HepG2 (cell line): ENCODE data around the gene SUPV3L1. TPM values are rescaled to one million over a fixed set of nuclear protein-coding genes. Genes with fewer than 3 reads are reported as not detected.

Experiments
- ATAC-seq: fragments of 200-7000 bp; cut with Tn5 transposase; 3 replicates; pipeline ENCODE4 v1.9.1; 2020; ENCODE audit warnings: mild to moderate bottlenecking, moderate library complexity
- BruUV-seq: library from RNA; stranded (reverse); fragments of 400-500 nt; replicated peaks from 2 replicates; lab custom pipeline; 2021; lab: Mats Ljungman, UMichigan
- CTCF ChIA-PET: fragments of 300-600 bp; formaldehyde crosslinking; extraction: SDS; loops from one replicate; lab custom pipeline; 2021; ENCODE audit warnings: low total read pairs, inconsistent platforms, low intra/inter-chr PET ratio; lab: Yijun Ruan, JAX
- POLR2A ChIA-PET: fragments of 350-600 bp; sonication (Branson Sonifier 250); formaldehyde crosslinking; loops from one replicate; lab custom pipeline; 2020; ENCODE audit warnings: antibody characterized with exemption, inconsistent platforms; lab: Yijun Ruan, JAX
- DNase-seq: peaks from one replicate; pipeline ENCODE4 v3.0.0-alpha.2; 2015; ENCODE audit warnings: low spot score
- FAIRE-seq: peaks from 3 replicates; lab custom pipeline; 2011; peaks lifted over from hg19 to GRCh38; lab: Jason Lieb, UNC
- H2AFZ ChIP-seq: one replicate; pipeline ENCODE4 v1.6.1; 2011; ENCODE audit warnings: low read length, inconsistent platforms
- H3K27ac ChIP-seq: fragments of 300-600 bp; 3 replicates; pipeline ENCODE4 v1.8.0; 2011; ENCODE audit warnings: mixed run types, mild to moderate bottlenecking, mixed read lengths, low read length, inconsistent platforms; ENCODE audit not compliant: insufficient read depth; ENCODE audit errors: extremely low read length
- H3K27me3 ChIP-seq, 2 experiments: fragments of 200-600 bp in 1 of 2; 2 replicates in 1 of 2; 3 replicates in 1 of 2; pipeline versions ENCODE4 v1.6.0 to v1.8.0; 2011; ENCODE audit warnings: low read length in 2 of 2, mild to moderate bottlenecking in 2 of 2, moderate library complexity in 2 of 2, inconsistent platforms in 1 of 2; ENCODE audit not compliant: insufficient read depth in 2 of 2, control insufficient read depth in 1 of 2
- H3K36me3 ChIP-seq, 2 experiments: fragments of 200-600 bp in 1 of 2; replicated peaks in 1 of 2; 2 replicates in 1 of 2; 3 replicates in 1 of 2; pipeline versions ENCODE4 v1.5.1 to v1.8.0; 2011; ENCODE audit warnings: low read length in 2 of 2, inconsistent platforms in 1 of 2; ENCODE audit not compliant: insufficient read depth in 2 of 2, control insufficient read depth in 1 of 2
- H3K4me1 ChIP-seq: 2 replicates; pipeline ENCODE4 v1.5.1; 2012; ENCODE audit warnings: low read length, inconsistent platforms; ENCODE audit not compliant: insufficient read depth
- H3K4me2 ChIP-seq: 2 replicates; pipeline ENCODE4 v1.6.0; 2011; ENCODE audit warnings: low read depth, low read length, inconsistent platforms
- H3K4me3 ChIP-seq, 3 experiments: fragments of 200-600 bp in 1 of 3; sonication (generic), shearing (Covaris generic) in 1 of 3; replicated peaks in 1 of 3; 2 replicates each; pipeline ENCODE4 v1.5.1; 2011 to 2016; ENCODE audit warnings: low read length in 3 of 3, inconsistent platforms in 2 of 3, low read depth in 2 of 3, mild to moderate bottlenecking in 2 of 3, control low read depth in 1 of 3, mixed read lengths in 1 of 3; ENCODE audit not compliant: insufficient read depth in 1 of 3
- H3K79me2 ChIP-seq: one replicate; pipeline ENCODE4 v1.6.1; 2011; ENCODE audit warnings: low read length, inconsistent platforms; ENCODE audit not compliant: insufficient read depth
- H3K9ac ChIP-seq: 2 replicates; pipeline ENCODE4 v1.6.0; 2011; ENCODE audit warnings: mild to moderate bottlenecking, low read depth, low read length, inconsistent platforms; ENCODE audit not compliant: insufficient read depth
- H3K9me3 ChIP-seq: 2 replicates; pipeline ENCODE4 v1.5.1; 2012; ENCODE audit warnings: mild to moderate bottlenecking, low read length
- H4K20me1 ChIP-seq: 2 replicates; pipeline ENCODE4 v1.6.0; 2011; ENCODE audit warnings: inconsistent platforms, mild to moderate bottlenecking, low read length, moderate library complexity; ENCODE audit not compliant: insufficient read depth
- ATM ChIP-seq: fragments of 450-650 bp; IDR thresholded peaks from 2 replicates; pipeline ENCODE4 v1.7.1; 2017; ENCODE audit warnings: mild to moderate bottlenecking, borderline replicate concordance
- HMG20A ChIP-seq: IDR thresholded peaks from 2 replicates; pipeline ENCODE4 v1.6.1; 2016; ENCODE audit warnings: borderline replicate concordance
- HNRNPL ChIP-seq: fragments of 200-400 bp; formaldehyde crosslinking; IDR thresholded peaks from 2 replicates; pipeline ENCODE4 v1.6.1; 2017; ENCODE audit warnings: mild to moderate bottlenecking, low read depth, low read length
- ISL2 ChIP-seq: sonication (generic); formaldehyde crosslinking; IDR thresholded peaks from 2 replicates; pipeline ENCODE4 v1.5.0; 2020; ENCODE audit warnings: missing genetic modification reagents
- MEF2D ChIP-seq: sonication (generic); formaldehyde crosslinking; IDR thresholded peaks from 2 replicates; pipeline ENCODE4 v1.5.1; 2020; ENCODE audit warnings: mild to moderate bottlenecking, missing genetic modification reagents
- SMAD9 ChIP-seq: sonication (generic); formaldehyde crosslinking; IDR thresholded peaks from 2 replicates; pipeline ENCODE4 v1.5.1; 2020; ENCODE audit warnings: mild to moderate bottlenecking, missing genetic modification reagents
- TCF7 ChIP-seq: sonication (generic); IDR thresholded peaks from 2 replicates; pipeline ENCODE4 v1.6.1; 2016; ENCODE audit warnings: antibody characterized with exemption, low read depth
- THAP11 ChIP-seq: IDR thresholded peaks from 2 replicates; pipeline ENCODE4 v1.6.1; 2016; ENCODE audit warnings: missing biosample characterization, missing genetic modification reagents
- U2AF1 ChIP-seq: fragments of 200-400 bp; formaldehyde crosslinking; optimal IDR thresholded peaks from 2 replicates; pipeline ENCODE3; 2017; ENCODE audit warnings: mild to moderate bottlenecking, low read depth, low read length
- XRCC5 ChIP-seq: fragments of 200-400 bp; formaldehyde crosslinking; optimal IDR thresholded peaks from 2 replicates; pipeline ENCODE3; 2017; ENCODE audit warnings: mild to moderate bottlenecking, low read length
- ZC3H4 ChIP-seq: sonication (generic); formaldehyde crosslinking; IDR thresholded peaks from 2 replicates; pipeline ENCODE4 v1.4.0; 2020; ENCODE audit warnings: missing genetic modification reagents, borderline replicate concordance
- ZNF431 ChIP-seq: sonication (generic); formaldehyde crosslinking; IDR thresholded peaks from 2 replicates; pipeline ENCODE4 v1.9.0; 2022; ENCODE audit warnings: missing genetic modification reagents, low read depth, mild to moderate bottlenecking, borderline replicate concordance
- WGBS: methylation state at CpG from one replicate; pipeline ENCODE4 v1.1.6; 2017; ENCODE audit warnings: low lambda C conversion rate; 5-methylcytosine and 5-hydroxymethylcytosine counted together
- in situ Hi-C: cut with HindIII; loops from 2 replicates; pipeline ENCODE4 v1.10.0; 2017; ENCODE audit warnings: low pct_unique_long_range_greater_than_20kb; ENCODE audit not compliant: extremely low pct_ligation_motif_present
- intact Hi-C: fragments of 100-400 bp; cut with micrococcal nuclease; formaldehyde crosslinking; loops from one replicate; pipeline ENCODE4 v1.10.0; 2022; ENCODE audit not compliant: unreplicated experiment
- polyA plus RNA-seq, 8 experiments: library from polyadenylated mRNA; depleted of rRNA in 3 of 8; stranded (reverse) in 7 of 8; unstranded in 1 of 8; fragments of >200 nt; fragmentation: Illumina TruSeq in 4 of 8; extraction: Trizol in 4 of 8; gene quantifications; 2 replicates each; pipeline versions ENCODE4 v1.2.1 to v1.2.3, GENCODE V29; 2011 to 2016; ENCODE audit warnings: low read depth in 4 of 8, missing spikeins in 1 of 8, mixed read lengths in 1 of 8; ENCODE audit not compliant: insufficient read depth in 1 of 8
- total RNA-seq, 5 experiments: library from RNA; depleted of rRNA; stranded (reverse); fragments of >200 nt; fragmentation: Illumina TruSeq; extraction: Trizol; gene quantifications; 2 replicates each; pipeline ENCODE4 v1.2.3, GENCODE V29; 2016; ENCODE audit warnings: low read depth in 1 of 5
- TF ChIP-seq, protein P1 (sequence below): sonication (generic); formaldehyde crosslinking; IDR thresholded peaks from 2 replicates; pipeline ENCODE4 v1.5.0; 2020; ENCODE audit warnings: mild to moderate bottlenecking, missing genetic modification reagents, borderline replicate concordance

SUPV3L1 gene
- total and polyA plus RNA-seq, 2 of the 13 experiments (the other 11 are each of a cell fraction or from before 2014, with no cell fraction given), result 28.8 to 45.7 TPM

DNA sequence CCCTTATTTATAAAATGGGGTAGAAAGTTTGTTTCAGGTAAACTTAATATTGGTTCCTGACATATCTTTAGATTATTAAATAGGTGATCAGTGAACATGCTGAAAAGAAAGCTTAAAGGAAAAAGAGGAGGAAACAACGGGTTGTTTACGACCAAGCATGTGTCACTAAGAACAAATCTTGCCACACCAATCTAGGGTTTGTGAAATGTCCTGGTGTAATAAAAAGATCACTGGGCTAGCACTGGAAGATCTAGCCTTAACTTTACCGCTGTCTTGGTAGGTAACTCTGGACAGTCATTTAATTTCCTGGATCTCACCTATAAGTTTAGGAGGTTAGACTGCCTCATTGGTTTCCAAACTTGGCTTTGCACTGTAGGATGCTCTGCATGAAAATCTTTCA lies 37.1 kb upstream of the SUPV3L1 start:
- Histone ChIP-seq H3K79me2 (peaks cover 57% of the 10 kb centered on the region), H3K9ac (no peak overlapping the region), H3K27me3 (no peaks in the 10 kb centered on the region), H3K4me1 (peaks cover 10% of the 10 kb centered on the region), H3K9me3 (no peaks in the 10 kb centered on the region), H4K20me1 (peaks cover 3% of the 10 kb centered on the region; the same call in 1 of the 2 replicates), H3K36me3 (peaks cover 0 to 1% of the 10 kb centered on the region in 2 experiments; a peak in 1 of 5 replicates), H3K4me2 (no peak overlapping the region), H3K4me3 (no peak overlapping the region), H2AFZ (no peak overlapping the region), H3K27ac (no peak overlapping the region)
- FAIRE-seq (no peak), DNase-seq (no peak), ATAC-seq (no peak)
- intact Hi-C loops, result no loop called here
- POLR2A ChIA-PET, result no interaction called here
- WGBS, result 64% methylated on average over 3 of the region's 3 CpGs
- in situ Hi-C loops, result no loop called here
- no TSS peak for BruUV-seq
- CTCF ChIA-PET, result no interaction called here
- TF ChIP-seq HNRNPL (no peak), ISL2 (no peak), ZC3H4 (CRISPR knock-in tag) (no peak), MEF2D (CRISPR knock-in tag) (no peak), TCF7 (no peak)

DNA sequence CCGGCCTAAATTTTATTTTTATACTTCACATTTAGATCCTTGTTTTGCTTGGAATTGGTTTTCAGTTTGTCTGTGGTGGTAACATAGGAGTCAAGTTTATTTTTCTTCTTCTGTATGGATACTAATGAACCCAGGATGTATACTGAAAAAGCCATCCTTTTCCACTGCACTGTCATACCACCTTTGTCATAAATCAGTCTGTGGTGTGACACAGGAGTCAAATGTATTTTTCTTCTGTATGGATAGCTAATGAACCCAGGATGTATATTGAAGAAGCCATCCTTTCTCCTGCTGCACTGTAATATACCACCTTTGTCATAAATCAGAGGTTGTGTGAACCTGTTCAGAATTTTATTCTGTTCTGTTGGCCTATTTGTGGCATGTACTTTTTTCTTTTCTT lies 34.7 kb upstream of the SUPV3L1 start:
- ChIA-PET CTCF (no interaction called here), POLR2A (no interaction called here)
- in situ Hi-C loops (no loop called here), intact Hi-C loops (no loop called here)
- H3K27ac ChIP-seq, result no peak overlapping the region
- no peaks in the 10 kb centered on the region for H3K9me3 ChIP-seq
- no TSS peak for BruUV-seq
- H3K4me1 ChIP-seq, result peaks cover 16% of the 10 kb centered on the region
- no peaks in the 10 kb centered on the region for H3K27me3 ChIP-seq
- H2AFZ ChIP-seq, result no peak overlapping the region
- H3K9ac ChIP-seq, result no peak overlapping the region
- 0 out of 2 replicates have a peak, but pooled peaks cover 4% of the 10 kb centered on the region for H4K20me1 ChIP-seq
- WGBS, result 95% methylated on average over 1 of the region's 1 CpG
- H3K4me3 ChIP-seq, result no peak overlapping the region
- peaks cover 0 to 1% of the 10 kb centered on the region in 2 experiments; a peak in 2 of 5 replicates for H3K36me3 ChIP-seq
- no peak for FAIRE-seq
- no peak overlapping the region for H3K4me2 ChIP-seq
- no peak for DNase-seq
- no peak for ATAC-seq
- H3K79me2 ChIP-seq, result peaks cover 53% of the 10 kb centered on the region
- TF ChIP-seq HMG20A (CRISPR knock-in tag) (no peak), XRCC5 (no peak), THAP11 (CRISPR knock-in tag) (no peak), ZNF431 (CRISPR knock-in tag) (no peak), U2AF1 (no peak), SMAD9 (CRISPR knock-in tag) (no peak), ATM (no peak)
- TF ChIP-seq, protein P1, sequence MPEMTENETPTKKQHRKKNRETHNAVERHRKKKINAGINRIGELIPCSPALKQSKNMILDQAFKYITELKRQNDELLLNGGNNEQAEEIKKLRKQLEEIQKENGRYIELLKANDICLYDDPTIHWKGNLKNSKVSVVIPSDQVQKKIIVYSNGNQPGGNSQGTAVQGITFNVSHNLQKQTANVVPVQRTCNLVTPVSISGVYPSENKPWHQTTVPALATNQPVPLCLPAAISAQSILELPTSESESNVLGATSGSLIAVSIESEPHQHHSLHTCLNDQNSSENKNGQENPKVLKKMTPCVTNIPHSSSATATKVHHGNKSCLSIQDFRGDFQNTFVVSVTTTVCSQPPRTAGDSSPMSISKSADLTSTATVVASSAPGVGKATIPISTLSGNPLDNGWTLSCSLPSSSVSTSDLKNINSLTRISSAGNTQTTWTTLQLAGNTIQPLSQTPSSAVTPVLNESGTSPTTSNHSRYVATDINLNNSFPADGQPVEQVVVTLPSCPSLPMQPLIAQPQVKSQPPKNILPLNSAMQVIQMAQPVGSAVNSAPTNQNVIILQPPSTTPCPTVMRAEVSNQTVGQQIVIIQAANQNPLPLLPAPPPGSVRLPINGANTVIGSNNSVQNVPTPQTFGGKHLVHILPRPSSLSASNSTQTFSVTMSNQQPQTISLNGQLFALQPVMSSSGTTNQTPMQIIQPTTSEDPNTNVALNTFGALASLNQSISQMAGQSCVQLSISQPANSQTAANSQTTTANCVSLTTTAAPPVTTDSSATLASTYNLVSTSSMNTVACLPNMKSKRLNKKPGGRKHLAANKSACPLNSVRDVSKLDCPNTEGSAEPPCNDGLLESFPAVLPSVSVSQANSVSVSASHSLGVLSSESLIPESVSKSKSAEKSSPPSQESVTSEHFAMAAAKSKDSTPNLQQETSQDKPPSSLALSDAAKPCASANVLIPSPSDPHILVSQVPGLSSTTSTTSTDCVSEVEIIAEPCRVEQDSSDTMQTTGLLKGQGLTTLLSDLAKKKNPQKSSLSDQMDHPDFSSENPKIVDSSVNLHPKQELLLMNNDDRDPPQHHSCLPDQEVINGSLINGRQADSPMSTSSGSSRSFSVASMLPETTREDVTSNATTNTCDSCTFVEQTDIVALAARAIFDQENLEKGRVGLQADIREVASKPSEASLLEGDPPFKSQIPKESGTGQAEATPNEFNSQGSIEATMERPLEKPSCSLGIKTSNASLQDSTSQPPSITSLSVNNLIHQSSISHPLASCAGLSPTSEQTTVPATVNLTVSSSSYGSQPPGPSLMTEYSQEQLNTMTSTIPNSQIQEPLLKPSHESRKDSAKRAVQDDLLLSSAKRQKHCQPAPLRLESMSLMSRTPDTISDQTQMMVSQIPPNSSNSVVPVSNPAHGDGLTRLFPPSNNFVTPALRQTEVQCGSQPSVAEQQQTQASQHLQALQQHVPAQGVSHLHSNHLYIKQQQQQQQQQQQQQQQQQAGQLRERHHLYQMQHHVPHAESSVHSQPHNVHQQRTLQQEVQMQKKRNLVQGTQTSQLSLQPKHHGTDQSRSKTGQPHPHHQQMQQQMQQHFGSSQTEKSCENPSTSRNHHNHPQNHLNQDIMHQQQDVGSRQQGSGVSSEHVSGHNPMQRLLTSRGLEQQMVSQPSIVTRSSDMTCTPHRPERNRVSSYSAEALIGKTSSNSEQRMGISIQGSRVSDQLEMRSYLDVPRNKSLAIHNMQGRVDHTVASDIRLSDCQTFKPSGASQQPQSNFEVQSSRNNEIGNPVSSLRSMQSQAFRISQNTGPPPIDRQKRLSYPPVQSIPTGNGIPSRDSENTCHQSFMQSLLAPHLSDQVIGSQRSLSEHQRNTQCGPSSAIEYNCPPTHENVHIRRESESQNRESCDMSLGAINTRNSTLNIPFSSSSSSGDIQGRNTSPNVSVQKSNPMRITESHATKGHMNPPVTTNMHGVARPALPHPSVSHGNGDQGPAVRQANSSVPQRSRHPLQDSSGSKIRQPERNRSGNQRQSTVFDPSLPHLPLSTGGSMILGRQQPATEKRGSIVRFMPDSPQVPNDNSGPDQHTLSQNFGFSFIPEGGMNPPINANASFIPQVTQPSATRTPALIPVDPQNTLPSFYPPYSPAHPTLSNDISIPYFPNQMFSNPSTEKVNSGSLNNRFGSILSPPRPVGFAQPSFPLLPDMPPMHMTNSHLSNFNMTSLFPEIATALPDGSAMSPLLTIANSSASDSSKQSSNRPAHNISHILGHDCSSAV (CRISPR knock-in tag), result no peak
